ENCODE measurements around the gene PPP1R12C.

GRCh38 chr19:55088021-55088451, 29.4 kb downstream of the PPP1R12C start:
- no peak for TF ChIP-seq CTCF (IDR thresholded peaks at IDR 0.05)
- no peak for TF ChIP-seq POLR2A (IDR thresholded peaks at IDR 0.05)

Data from Peyer's patch (tissue), 4 donors.